ENCODE measurements around the gene FCAR.
"Not testable (repeated sequence)": the region's sequence is repeated elsewhere in the genome, so short reads cannot be mapped to it uniquely, and the experiment has no call there.

FCAR gene

DNA sequence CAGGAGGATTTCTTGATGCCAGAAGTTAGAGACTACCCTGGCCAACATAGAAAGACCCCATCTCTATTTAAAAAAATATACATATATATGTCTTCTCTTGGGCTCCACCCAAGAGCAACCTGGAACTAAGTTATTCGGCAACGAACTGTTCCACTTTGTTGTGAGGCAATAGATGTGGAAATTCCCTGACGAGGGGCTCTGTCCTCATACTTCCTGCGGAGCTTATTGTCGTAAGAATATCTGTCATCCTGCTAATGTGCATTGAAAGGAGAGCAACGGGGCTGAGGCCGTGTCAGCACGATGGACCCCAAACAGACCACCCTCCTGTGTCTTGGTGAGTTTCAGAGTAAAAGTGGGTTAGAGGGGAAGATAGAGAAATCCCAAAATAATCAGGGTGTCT lies at the start of gene FCAR:
Gene FCAR (plus strand): TSS at position 246 of the 400 bp plus-strand sequence. CDS start 55 bp downstream, at position 301.
- no peak for DNase-seq

GRCh38 chr19:54824416-54824815 lies 49.6 kb upstream of the FCAR start:
- not testable (repeated sequence) for DNase-seq

- DNase-seq: not testable (repeated sequence)
These were observed 48.7 kb upstream of the FCAR start for GRCh38 chr19:54825326-54825725.

GRCh38 chr19:54828064-54828463 lies 46.0 kb upstream of the FCAR start:
- not testable (repeated sequence) for DNase-seq

GRCh38 chr19:54832496-54832895 lies 41.5 kb upstream of the FCAR start, which contains the start of gene KIR2DS4:
TSS of gene KIR2DS4 (plus strand) at chr19:54832676.
- not testable (repeated sequence) for DNase-seq

- not testable (repeated sequence) for DNase-seq
These were observed 38.9 kb upstream of the FCAR start for GRCh38 chr19:54835126-54835525.

GRCh38 chr19:54837522-54837921 lies 36.5 kb upstream of the FCAR start:
- DNase-seq: not testable (repeated sequence)

GRCh38 chr19:54843171-54843570 lies 30.9 kb upstream of the FCAR start:
- not testable (repeated sequence) for DNase-seq

- DNase-seq: not testable (repeated sequence)
These were observed 23.9 kb upstream of the FCAR start, which contains the start of gene KIR3DL2 for GRCh38 chr19:54850061-54850640. TSS of gene KIR3DL2 (plus strand) at chr19:54850443. CDS start at chr19:54850476, 33 bp downstream.

GRCh38 chr19:54850930-54851329 lies 23.1 kb upstream of the FCAR start:
- DNase-seq: no peak

DNA sequence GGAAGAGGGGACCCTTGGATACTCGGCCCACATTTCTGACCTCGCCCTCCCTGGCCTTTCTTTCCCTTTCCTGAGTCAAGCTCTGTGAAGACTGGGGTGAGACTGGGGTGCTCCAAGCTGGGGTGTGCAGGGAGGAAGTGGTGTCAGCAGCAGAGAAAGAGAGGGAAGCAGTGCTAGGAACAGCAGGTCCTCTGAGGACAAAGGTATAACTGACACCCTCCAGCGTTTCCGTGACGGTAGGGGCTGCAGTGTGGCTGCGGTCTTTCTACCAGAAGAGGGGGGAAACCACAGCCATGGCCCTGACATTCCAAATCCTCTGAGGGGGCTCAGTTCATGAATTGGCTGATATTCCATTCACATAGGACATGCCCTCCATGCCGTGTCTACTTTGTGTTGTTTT lies 22.7 kb upstream of the FCAR start:
- DNase-seq: no peak

GRCh38 chr19:54855241-54855640 lies 18.8 kb upstream of the FCAR start:
- not testable (repeated sequence) for DNase-seq

GRCh38 chr19:54858476-54858875 lies 15.6 kb upstream of the FCAR start:
- DNase-seq: not testable (repeated sequence)

GRCh38 chr19:54859421-54859820 lies 14.6 kb upstream of the FCAR start:
- DNase-seq: not testable (repeated sequence)

- DNase-seq: not testable (repeated sequence)
These were observed 10.6 kb upstream of the FCAR start for GRCh38 chr19:54863459-54863858.

DNA sequence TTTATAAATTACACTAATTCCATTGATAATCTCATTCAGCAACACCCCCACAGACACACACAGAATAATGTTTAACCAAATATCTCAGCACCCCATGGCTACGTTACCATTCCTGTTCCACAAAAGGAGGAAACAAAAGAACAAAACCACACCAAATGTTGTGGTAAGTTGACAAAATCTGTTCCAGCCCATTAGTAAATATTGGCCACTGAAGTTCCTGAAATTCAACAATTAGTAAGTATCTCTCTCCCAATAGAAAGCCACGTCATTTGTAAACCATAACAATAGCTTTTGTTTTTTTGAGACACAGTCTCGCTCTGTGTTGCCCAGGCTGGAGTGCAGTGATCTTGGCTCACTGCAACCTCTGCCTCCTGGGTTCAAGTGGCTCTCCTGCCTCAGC lies 2.3 kb upstream of the FCAR start:
- DNase-seq: no peak

DNA sequence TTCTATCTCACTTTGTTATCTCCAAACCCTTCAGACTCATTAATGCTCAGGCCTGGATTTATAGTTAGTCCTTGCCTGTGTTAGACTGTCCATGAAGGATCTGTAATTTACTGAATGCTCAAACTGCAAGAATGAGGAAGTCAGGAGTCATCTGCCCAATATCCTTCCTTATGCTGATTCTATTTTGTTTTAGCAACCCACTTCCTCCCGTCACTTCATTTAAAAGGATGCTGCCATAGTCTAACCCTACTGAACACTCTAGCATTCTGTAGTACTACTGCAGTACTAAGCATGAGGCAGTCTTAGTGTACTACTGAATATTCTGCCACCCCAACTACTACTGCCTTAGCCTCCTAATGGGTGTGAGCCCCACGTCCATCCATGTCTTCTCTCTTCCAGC lies 1.5 kb downstream of the FCAR start:
- DNase-seq: no peak

- no peak for DNase-seq
These were observed 3.4 kb downstream of the FCAR start for GRCh38 chr19:54877471-54877870.

DNA sequence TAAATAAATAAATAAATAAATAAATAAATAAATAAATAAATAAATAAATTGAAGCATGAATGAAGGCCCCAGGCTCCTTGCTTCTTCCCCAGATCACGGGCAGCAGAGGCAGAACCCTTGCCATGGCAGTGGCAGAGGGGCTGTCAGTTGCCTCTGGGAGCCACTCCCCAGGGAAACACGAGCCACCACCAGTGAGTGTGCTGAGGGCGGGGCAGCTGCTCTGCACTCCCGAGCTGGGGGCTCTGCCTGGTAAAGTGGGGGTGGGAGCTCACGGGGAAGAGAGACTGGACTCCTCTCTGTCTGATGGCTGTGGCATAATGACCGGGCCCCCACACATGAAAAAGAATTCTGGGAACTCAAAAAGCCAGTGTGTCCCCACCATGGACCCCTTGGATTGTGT lies 7.8 kb downstream of the FCAR start:
- no peak for DNase-seq

- DNase-seq: no peak
These were observed 8.7 kb downstream of the FCAR start for GRCh38 chr19:54882758-54883157.

DNA sequence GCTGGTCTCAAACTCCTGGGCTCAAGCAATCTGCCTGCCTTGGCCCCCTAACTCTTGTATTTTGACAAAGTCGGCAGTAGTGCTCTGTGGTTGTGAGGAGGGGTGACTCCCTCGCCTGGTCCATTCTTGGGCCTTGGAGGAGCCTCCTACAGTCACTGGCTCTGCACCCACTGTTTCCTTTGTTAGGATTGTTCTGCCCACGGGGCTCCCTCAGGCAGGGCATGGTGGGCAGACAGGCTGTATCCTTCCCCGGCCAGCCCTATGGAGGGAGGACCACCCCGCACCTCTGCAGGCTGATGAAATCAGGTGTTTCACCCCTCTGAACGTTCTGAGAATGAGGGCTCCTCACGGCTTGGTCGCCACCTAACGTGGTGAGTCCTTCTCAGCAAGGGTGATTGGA lies 9.2 kb downstream of the FCAR start:
- no peak for DNase-seq

GRCh38 chr19:54888239-54888638 lies 14.2 kb downstream of the FCAR start:
- DNase-seq: no peak

- DNase-seq: no peak
These were observed 15.5 kb downstream of the FCAR start for GRCh38 chr19:54889566-54889965.

GRCh38 chr19:54893406-54893805 lies 19.4 kb downstream of the FCAR start:
- DNase-seq: no peak

DNA sequence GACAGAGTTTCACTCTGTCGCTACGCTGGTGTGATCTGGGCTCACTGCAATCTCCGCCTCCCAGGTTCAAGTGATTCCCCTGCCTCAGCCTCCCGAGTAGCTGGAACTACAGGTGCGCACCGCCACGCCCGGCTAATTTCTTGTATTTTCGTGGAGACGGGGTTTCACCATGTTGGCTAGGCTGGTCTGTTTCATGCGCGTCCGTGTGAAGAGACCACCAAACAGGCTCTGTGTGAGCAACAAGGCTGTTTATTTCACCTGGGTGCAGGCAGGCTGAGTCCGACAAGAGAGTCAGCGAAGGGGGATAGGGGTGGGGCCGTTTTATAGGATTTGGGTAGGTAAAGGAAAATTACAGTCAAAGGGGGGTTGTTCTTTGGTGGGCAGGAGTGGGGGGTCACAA lies 20.1 kb downstream of the FCAR start:
- DNase-seq: not testable (repeated sequence)
